Parathyroid adenoma (tissue), 2 donors: ENCODE measurements around the gene KCTD4.

Source experiments
- H2AFZ ChIP-seq: fragments of 300-600 bp; sonication (generic); one replicate; pipeline ENCODE4 v1.7.0; 2017; ENCODE audit warnings: antibody characterized with exemption, mild to moderate bottlenecking
- H3K27ac ChIP-seq: fragments of 300-600 bp; sonication (generic); one replicate; pipeline ENCODE4 v1.7.0; 2017
- H3K27me3 ChIP-seq: fragments of 300-600 bp; sonication (generic); one replicate; pipeline ENCODE4 v1.7.0; 2017; ENCODE audit warnings: low read length; ENCODE audit not compliant: control insufficient read depth, insufficient read depth
- H3K36me3 ChIP-seq: fragments of 300-600 bp; sonication (generic); one replicate; pipeline ENCODE4 v1.7.0; 2017; ENCODE audit warnings: low read length; ENCODE audit not compliant: control insufficient read depth, insufficient read depth
- H3K4me1 ChIP-seq: fragments of 300-600 bp; sonication (generic); one replicate; pipeline ENCODE4 v1.7.0; 2017; ENCODE audit warnings: control low read depth
- H3K4me2 ChIP-seq: fragments of 300-600 bp; sonication (generic); one replicate; pipeline ENCODE4 v1.7.0; 2017; ENCODE audit warnings: low read length
- H3K4me3 ChIP-seq: fragments of 300-600 bp; sonication (generic); one replicate; pipeline ENCODE4 v1.7.0; 2017; ENCODE audit warnings: low read depth, low read length
- H3K79me2 ChIP-seq: fragments of 300-600 bp; sonication (generic); one replicate; pipeline ENCODE4 v1.7.0; 2017; ENCODE audit warnings: control low read depth
- H3K9ac ChIP-seq: fragments of 300-600 bp; sonication (generic); one replicate; pipeline ENCODE4 v1.7.0; 2017; ENCODE audit warnings: mild to moderate bottlenecking
- H3K9me3 ChIP-seq: fragments of 300-600 bp; sonication (generic); one replicate; pipeline ENCODE4 v1.7.0; 2017; ENCODE audit warnings: low read length; ENCODE audit not compliant: control insufficient read depth
- TF ChIP-seq, protein P1 (sequence below): fragments of 300-600 bp; sonication (generic); IDR thresholded peaks from one replicate; pipeline ENCODE4 v1.7.0; 2017; ENCODE audit warnings: antibody characterized with exemption, mild to moderate bottlenecking
- donor health status: primary hyperparathyroidism.

Gene KCTD4

GRCh38 chr13:45184693-45185092 is 16.2 kb downstream of the KCTD4 start:
- Histone ChIP-seq H3K9ac (no peak overlapping the region), H3K27ac (no peak overlapping the region), H3K36me3 (no peaks in the 10 kb centered on the region), H3K79me2 (no peaks in the 10 kb centered on the region), H3K27me3 (no peaks in the 10 kb centered on the region), H3K9me3 (no peaks in the 10 kb centered on the region), H2AFZ (no peak overlapping the region), H3K4me2 (no peak overlapping the region), H3K4me3 (no peak overlapping the region), H3K4me1 (no peaks in the 10 kb centered on the region)
- TF ChIP-seq, protein P1, sequence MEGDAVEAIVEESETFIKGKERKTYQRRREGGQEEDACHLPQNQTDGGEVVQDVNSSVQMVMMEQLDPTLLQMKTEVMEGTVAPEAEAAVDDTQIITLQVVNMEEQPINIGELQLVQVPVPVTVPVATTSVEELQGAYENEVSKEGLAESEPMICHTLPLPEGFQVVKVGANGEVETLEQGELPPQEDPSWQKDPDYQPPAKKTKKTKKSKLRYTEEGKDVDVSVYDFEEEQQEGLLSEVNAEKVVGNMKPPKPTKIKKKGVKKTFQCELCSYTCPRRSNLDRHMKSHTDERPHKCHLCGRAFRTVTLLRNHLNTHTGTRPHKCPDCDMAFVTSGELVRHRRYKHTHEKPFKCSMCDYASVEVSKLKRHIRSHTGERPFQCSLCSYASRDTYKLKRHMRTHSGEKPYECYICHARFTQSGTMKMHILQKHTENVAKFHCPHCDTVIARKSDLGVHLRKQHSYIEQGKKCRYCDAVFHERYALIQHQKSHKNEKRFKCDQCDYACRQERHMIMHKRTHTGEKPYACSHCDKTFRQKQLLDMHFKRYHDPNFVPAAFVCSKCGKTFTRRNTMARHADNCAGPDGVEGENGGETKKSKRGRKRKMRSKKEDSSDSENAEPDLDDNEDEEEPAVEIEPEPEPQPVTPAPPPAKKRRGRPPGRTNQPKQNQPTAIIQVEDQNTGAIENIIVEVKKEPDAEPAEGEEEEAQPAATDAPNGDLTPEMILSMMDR, result no peak

GRCh38 chr13:45180713-45181601 is 19.9 kb downstream of the KCTD4 start:
- Histone ChIP-seq H3K4me2 (no peak overlapping the region), H3K27ac (no peak overlapping the region), H2AFZ (no peak overlapping the region), H3K9ac (no peak overlapping the region), H3K36me3 (no peaks in the 10 kb centered on the region), H3K79me2 (no peaks in the 10 kb centered on the region), H3K9me3 (no peaks in the 10 kb centered on the region), H3K4me3 (no peak overlapping the region), H3K27me3 (no peaks in the 10 kb centered on the region), H3K4me1 (no peaks in the 10 kb centered on the region)
- TF ChIP-seq, protein P1, result no peak

DNA sequence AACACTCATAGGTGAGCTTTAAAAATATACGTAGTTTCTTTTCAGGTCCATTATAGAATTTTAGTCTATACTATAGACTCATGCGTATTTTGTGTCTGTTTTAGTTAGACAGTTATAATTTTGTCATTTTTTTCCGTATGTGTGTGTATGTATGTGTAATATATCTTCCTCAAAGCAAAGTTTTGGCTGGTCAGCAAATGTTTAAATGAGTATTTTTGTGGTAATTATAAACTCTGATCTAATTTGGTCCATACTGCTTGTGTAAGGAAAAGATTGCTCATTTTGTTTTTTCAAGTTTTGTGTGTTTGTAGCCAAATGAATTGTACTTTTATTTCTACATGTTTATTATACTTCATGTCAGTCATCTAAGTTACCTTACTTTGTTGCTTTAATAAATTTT is 20.5 kb downstream of the KCTD4 start:
- TF ChIP-seq, protein P1, result no peak
- H2AFZ ChIP-seq, result no peak overlapping the region
- H3K4me1 ChIP-seq, result no peaks in the 10 kb centered on the region

DNA sequence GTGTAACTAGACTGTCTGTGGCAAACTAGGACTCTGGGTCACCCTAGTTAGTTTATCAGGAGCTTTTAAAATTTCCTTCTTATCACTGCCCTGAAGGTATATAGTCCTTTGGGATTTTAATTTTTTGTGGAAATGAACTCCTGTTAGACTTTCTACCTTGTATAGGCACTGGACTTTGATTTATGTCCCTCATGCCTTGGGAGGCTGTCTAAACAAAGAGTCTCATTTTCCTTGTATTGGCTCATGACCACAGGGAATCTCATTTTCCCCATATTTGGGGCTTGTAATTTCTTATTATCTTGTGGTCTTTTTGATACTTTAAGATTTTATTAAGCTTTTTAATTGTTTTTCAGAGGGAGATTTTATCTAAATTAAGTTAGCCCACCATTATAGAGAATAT is 21.4 kb downstream of the KCTD4 start:
- Histone ChIP-seq H3K27me3 (no peaks in the 10 kb centered on the region), H3K9me3 (no peaks in the 10 kb centered on the region), H3K9ac (no peak overlapping the region), H3K36me3 (no peaks in the 10 kb centered on the region), H3K27ac (no peak overlapping the region), H3K4me1 (no peaks in the 10 kb centered on the region), H3K79me2 (peaks cover 2% of the 10 kb centered on the region), H3K4me2 (no peak overlapping the region), H3K4me3 (no peak overlapping the region), H2AFZ (no peak overlapping the region)
- TF ChIP-seq, protein P1, result no peak

More for the DNA sequence above, 20.5 kb downstream of the KCTD4 start:
- Histone ChIP-seq H3K4me3 (no peak overlapping the region), H3K27me3 (no peaks in the 10 kb centered on the region), H3K36me3 (no peaks in the 10 kb centered on the region), H3K9me3 (no peaks in the 10 kb centered on the region), H3K9ac (no peak overlapping the region), H3K4me2 (no peak overlapping the region), H3K27ac (no peak overlapping the region), H3K79me2 (no peaks in the 10 kb centered on the region)
